Caco-2 (cell line): ENCODE results near the gene MMAB. TPM values are rescaled to one million over a fixed set of nuclear protein-coding genes. Genes with fewer than 3 reads are reported as not detected.

ENCODE experiments used
- BruUV-seq: library from RNA; stranded (reverse); fragments of 400-500 nt; replicated peaks from 2 replicates; lab custom pipeline; 2021; lab: Mats Ljungman, UMichigan
- CTCF ChIA-PET: fragments of 300-600 bp; sonication (Branson Sonifier 250); formaldehyde crosslinking; loops from one replicate; lab custom pipeline; 2022; ENCODE audit warnings: antibody characterized with exemption; lab: Charles Lee
- POLR2A ChIA-PET: fragments of 300-600 bp; sonication (Branson Sonifier 250); formaldehyde crosslinking; loops from one replicate; lab custom pipeline; 2022; ENCODE audit warnings: antibody characterized with exemption; lab: Charles Lee
- DNase-seq, 2 experiments: peaks; one replicate each; pipeline versions ENCODE4 v3.0.0 to v3.0.0-alpha.2; 2020 to 2022
- H3K27me3 ChIP-seq: replicated peaks from 2 replicates; pipeline ENCODE4 v1.6.0; 2011; ENCODE audit warnings: low read length; ENCODE audit not compliant: control insufficient read depth, insufficient read depth
- H3K36me3 ChIP-seq: 2 replicates; pipeline ENCODE4 v1.5.1; 2011; ENCODE audit warnings: low read length; ENCODE audit not compliant: control insufficient read depth, insufficient read depth
- H3K4me1 ChIP-seq: fragments of 250-450 bp; sonication (Bioruptor Pico); 2 replicates; pipeline ENCODE4 v1.5.1; 2020; ENCODE audit warnings: mild to moderate bottlenecking
- H3K4me3 ChIP-seq: 2 replicates; pipeline ENCODE4 v1.5.1; 2011; ENCODE audit warnings: low read depth, mild to moderate bottlenecking, control low read depth, low read length
- H3K9me3 ChIP-seq: fragments of 250-450 bp; sonication (Bioruptor Pico); 2 replicates; pipeline ENCODE4 v1.5.1; 2020; ENCODE audit warnings: mild to moderate bottlenecking, moderate library complexity
- H3K27ac Mint-ChIP-seq: one replicate; pipeline ENCODE4 v1.8.0; 2022; ENCODE audit warnings: mixed read lengths; ENCODE audit not compliant: unreplicated experiment
- H3K27me3 Mint-ChIP-seq: one replicate; pipeline ENCODE4 v1.8.0; 2022; ENCODE audit warnings: mixed read lengths; ENCODE audit not compliant: insufficient read depth, unreplicated experiment
- H3K36me3 Mint-ChIP-seq: one replicate; pipeline ENCODE4 v1.8.0; 2022; ENCODE audit warnings: mild to moderate bottlenecking, mixed read lengths; ENCODE audit not compliant: insufficient read depth, unreplicated experiment
- H3K4me1 Mint-ChIP-seq: one replicate; pipeline ENCODE4 v1.8.0; 2022; ENCODE audit warnings: low read depth, mixed read lengths; ENCODE audit not compliant: unreplicated experiment
- H3K4me3 Mint-ChIP-seq: one replicate; pipeline ENCODE4 v1.8.0; 2022; ENCODE audit warnings: mild to moderate bottlenecking, moderate library complexity, mixed read lengths; ENCODE audit not compliant: unreplicated experiment
- H3K9me3 Mint-ChIP-seq: one replicate; pipeline ENCODE4 v1.8.0; 2022; ENCODE audit warnings: mixed read lengths; ENCODE audit not compliant: unreplicated experiment
- intact Hi-C: fragments of 100-400 bp; cut with micrococcal nuclease; formaldehyde crosslinking; loops from one replicate; pipeline ENCODE4 v1.10.0; 2022; ENCODE audit not compliant: unreplicated experiment
- total RNA-seq: library from RNA; stranded (reverse); gene quantifications from 2 replicates; pipeline ENCODE4 v1.2.3, GENCODE V29; 2022
- TF ChIP-seq, protein P1 (sequence below), 2 experiments: fragments of 200-600 bp in 1 of 2; IDR thresholded peaks; 1 replicate in 1 of 2; 2 replicates in 1 of 2; pipeline versions ENCODE4 v1.5.1 to v1.8.0; 2011 to 2022; ENCODE audit warnings: antibody characterized with exemption in 1 of 2, control low read depth in 1 of 2, inconsistent platforms in 1 of 2, low read depth in 1 of 2, low read length in 1 of 2, mild to moderate bottlenecking in 1 of 2, moderate library complexity in 1 of 2; ENCODE audit not compliant: insufficient read depth in 1 of 2, severe bottlenecking in 1 of 2, unreplicated experiment in 1 of 2

The MMAB gene
- total RNA-seq, 1 experiment from 2014 or later, result 48.9 TPM

DNA sequence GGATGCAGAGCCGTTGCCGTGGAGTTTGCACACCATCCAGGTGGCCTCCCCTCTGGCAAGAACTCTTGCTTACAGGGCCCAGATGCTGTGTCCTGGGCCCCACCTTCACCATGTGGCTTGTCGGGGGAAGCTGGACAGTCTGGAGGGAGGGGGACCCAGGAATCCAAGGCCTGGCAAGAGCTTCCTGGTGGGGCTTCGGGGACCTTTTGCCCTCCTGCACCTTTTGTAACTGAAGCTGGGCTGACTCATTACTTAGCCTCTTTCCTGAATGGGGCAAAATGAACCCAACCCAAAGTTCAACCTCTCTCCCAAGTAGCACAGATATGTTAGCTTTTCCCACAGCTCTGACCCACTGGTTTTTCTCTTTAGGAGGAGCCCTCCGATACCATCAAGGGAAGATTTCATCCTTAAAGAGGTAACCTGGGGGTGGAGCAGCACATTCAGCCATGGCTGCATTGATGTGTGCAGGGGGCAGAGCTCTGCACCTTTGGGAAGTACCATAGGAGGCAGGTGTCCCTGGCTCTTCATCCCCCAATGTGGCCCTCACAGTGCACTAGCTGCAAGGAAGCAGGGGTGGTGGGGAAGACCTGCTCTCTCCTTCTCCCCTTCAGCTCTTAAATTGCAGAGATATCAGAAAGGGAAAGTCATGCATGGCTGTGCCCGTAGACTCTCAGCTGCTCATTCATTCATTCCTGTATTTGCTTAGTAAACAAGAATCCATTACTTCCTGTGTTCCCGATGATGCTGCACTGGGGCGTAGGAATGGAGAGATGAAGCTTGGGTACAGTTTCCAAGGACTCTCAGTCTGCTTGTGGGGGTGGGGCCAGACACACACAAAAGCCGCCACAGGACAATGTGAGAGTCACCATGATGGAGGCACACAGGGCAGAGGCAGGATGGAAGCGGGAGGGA lies 13.3 kb upstream of the MMAB start:
- POLR2A ChIA-PET, result interaction anchor here (0.6 kb wide), 1 partner anchor 355 kb away, joined by 4 read pairs; no protein-coding TSS in a partner anchor
- no peaks in the 10 kb centered on the region; the same call in 1 of the 2 replicates for H3K36me3 ChIP-seq
- CTCF ChIA-PET, result interaction anchor here (0.6 to 0.8 kb wide), 2 partner anchors 109 to 151 kb away, joined by 3 to 9 read pairs; no protein-coding TSS in a partner anchor
- no TSS peak for BruUV-seq
- Mint-ChIP-seq H3K27ac (peak overlapping the region; percentile 25), H3K4me3 (no peak overlapping the region), H3K27me3 (no peaks in the 10 kb centered on the region), H3K9me3 (no peaks in the 10 kb centered on the region), H3K36me3 (no peaks in the 10 kb centered on the region), H3K4me1 (peaks cover 7% of the 10 kb centered on the region)
- H3K27me3 ChIP-seq, result no peaks in the 10 kb centered on the region
- TF ChIP-seq, protein P1, sequence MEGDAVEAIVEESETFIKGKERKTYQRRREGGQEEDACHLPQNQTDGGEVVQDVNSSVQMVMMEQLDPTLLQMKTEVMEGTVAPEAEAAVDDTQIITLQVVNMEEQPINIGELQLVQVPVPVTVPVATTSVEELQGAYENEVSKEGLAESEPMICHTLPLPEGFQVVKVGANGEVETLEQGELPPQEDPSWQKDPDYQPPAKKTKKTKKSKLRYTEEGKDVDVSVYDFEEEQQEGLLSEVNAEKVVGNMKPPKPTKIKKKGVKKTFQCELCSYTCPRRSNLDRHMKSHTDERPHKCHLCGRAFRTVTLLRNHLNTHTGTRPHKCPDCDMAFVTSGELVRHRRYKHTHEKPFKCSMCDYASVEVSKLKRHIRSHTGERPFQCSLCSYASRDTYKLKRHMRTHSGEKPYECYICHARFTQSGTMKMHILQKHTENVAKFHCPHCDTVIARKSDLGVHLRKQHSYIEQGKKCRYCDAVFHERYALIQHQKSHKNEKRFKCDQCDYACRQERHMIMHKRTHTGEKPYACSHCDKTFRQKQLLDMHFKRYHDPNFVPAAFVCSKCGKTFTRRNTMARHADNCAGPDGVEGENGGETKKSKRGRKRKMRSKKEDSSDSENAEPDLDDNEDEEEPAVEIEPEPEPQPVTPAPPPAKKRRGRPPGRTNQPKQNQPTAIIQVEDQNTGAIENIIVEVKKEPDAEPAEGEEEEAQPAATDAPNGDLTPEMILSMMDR (IDR thresholded peaks at IDR 0.05; ENCODE audit: insufficient read depth in 1 of 2, low read depth in 1 of 2, low read length in 1 of 2, severe bottlenecking in 1 of 2, unreplicated experiment in 1 of 2), result no peak
- intact Hi-C loops, result no loop called here
- no peak for DNase-seq
- H3K4me1 ChIP-seq, result no peaks in the 10 kb centered on the region
- H3K9me3 ChIP-seq, result no peaks in the 10 kb centered on the region
- no peak overlapping the region for H3K4me3 ChIP-seq

DNA sequence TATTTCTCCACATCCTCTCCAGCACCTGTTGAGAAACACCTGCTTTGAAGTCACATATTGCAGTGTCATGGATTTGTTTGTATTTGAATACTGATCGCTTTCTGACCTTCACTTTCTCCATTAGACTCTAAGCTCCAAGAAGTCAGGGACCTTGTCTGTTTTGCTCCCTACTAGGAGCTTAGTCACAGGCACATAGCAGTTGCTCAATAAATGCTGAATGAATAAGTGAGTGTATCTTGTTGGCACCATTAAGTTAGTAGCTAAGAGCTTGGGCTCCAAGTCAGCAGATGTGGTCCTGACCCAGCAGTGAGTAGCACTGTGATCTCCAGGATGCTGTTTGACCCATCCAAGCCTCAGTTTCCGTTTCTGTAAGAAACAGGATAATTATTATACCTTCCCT lies 10.4 kb upstream of the MMAB start:
- Mint-ChIP-seq H3K4me1 (peaks cover 3% of the 10 kb centered on the region), H3K27ac (no peak overlapping the region), H3K4me3 (no peak overlapping the region), H3K27me3 (no peaks in the 10 kb centered on the region), H3K36me3 (no peaks in the 10 kb centered on the region), H3K9me3 (no peaks in the 10 kb centered on the region)
- Histone ChIP-seq H3K9me3 (no peaks in the 10 kb centered on the region), H3K36me3 (no peaks in the 10 kb centered on the region; the same call in 1 of the 2 replicates), H3K27me3 (no peaks in the 10 kb centered on the region), H3K4me1 (no peaks in the 10 kb centered on the region), H3K4me3 (no peak overlapping the region)
- no peak for DNase-seq
- intact Hi-C loops, result no loop called here
- CTCF ChIA-PET, result interaction anchor here (1.7 kb wide), 1 partner anchor 14 kb away, joined by 5 read pairs; no protein-coding TSS in a partner anchor
- POLR2A ChIA-PET, result no interaction called here
- BruUV-seq, result no TSS peak
- TF ChIP-seq, protein P1 (IDR thresholded peaks at IDR 0.05; ENCODE audit: insufficient read depth in 1 of 2, low read depth in 1 of 2, low read length in 1 of 2, severe bottlenecking in 1 of 2, unreplicated experiment in 1 of 2), result no peak

DNA sequence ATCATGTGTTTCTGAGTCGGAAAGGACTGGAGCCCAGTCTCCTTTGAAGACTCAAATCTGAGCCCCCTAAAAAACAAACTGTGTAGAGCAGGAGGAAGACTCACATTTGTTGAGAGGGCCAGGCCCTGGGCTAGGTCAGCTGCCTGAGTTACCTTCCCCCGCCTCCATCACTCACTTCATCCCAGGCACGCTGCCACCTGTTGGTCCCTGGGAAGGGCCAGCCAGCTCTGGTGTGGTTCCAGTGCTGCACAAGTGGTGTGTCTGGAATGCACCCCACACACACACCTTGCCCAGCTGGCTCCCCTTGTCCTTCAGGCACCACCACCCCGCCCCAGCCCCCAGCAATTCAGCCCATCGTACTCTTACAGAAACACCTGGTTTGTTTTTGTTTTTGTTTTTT lies 9.3 kb upstream of the MMAB start:
- H3K4me3 Mint-ChIP-seq, result no peak overlapping the region
- Histone ChIP-seq H3K27me3 (no peaks in the 10 kb centered on the region), H3K9me3 (no peaks in the 10 kb centered on the region), H3K4me3 (no peak overlapping the region), H3K36me3 (no peaks in the 10 kb centered on the region; the same call in 1 of the 2 replicates), H3K4me1 (no peaks in the 10 kb centered on the region)
- ChIA-PET POLR2A (interaction anchor here (0.6 kb wide), 1 partner anchor 10 kb away, joined by 4 read pairs; no protein-coding TSS in a partner anchor), CTCF (interaction anchor here (1.0 to 1.7 kb wide), 3 partner anchors 9 to 196 kb away, joined by 3 to 5 read pairs (median 4); partner anchors contain the start of genes MMAB and MVK)
- intact Hi-C loops, result no loop called here
- H3K9me3 Mint-ChIP-seq, result no peaks in the 10 kb centered on the region
- TF ChIP-seq, protein P1 (IDR thresholded peaks at IDR 0.05; ENCODE audit: insufficient read depth in 1 of 2, low read depth in 1 of 2, low read length in 1 of 2, severe bottlenecking in 1 of 2, unreplicated experiment in 1 of 2), result peak in 1 of 2 experiments; percentile 37
- BruUV-seq, result no TSS peak
- H3K27me3 Mint-ChIP-seq, result no peaks in the 10 kb centered on the region
- H3K27ac Mint-ChIP-seq, result no peak overlapping the region
- peak; percentile 49 to 53 for DNase-seq
- no peaks in the 10 kb centered on the region for H3K4me1 Mint-ChIP-seq
- H3K36me3 Mint-ChIP-seq, result peaks cover 4% of the 10 kb centered on the region
